PC-9 (cell line): Measurements from ENCODE around the gene FBXL15. TPM values are rescaled to one million over a fixed set of nuclear protein-coding genes. Genes with fewer than 3 reads are reported as not detected.

Experiments
- BruUV-seq: library from RNA; stranded (reverse); fragments of 400-500 nt; replicated peaks from 2 replicates; lab custom pipeline; 2021; lab: Mats Ljungman, UMichigan
- CTCF ChIA-PET: fragments of 300-600 bp; sonication (Branson Sonifier 250); formaldehyde crosslinking; loops from one replicate; lab custom pipeline; 2022; ENCODE audit warnings: antibody characterized with exemption; lab: Charles Lee
- POLR2A ChIA-PET: fragments of 300-600 bp; sonication (Branson Sonifier 250); formaldehyde crosslinking; loops from one replicate; lab custom pipeline; 2022; ENCODE audit warnings: antibody characterized with exemption; ENCODE audit not compliant: unreplicated experiment; lab: Charles Lee
- DNase-seq, 2 experiments: peaks; one replicate each; pipeline versions ENCODE4 v3.0.0 to v3.0.0-alpha.2; 2015 to 2022; ENCODE audit warnings: mixed read lengths in 1 of 2
- H2AFZ ChIP-seq: fragments of 200-600 bp; sonication (generic); 2 replicates; pipeline ENCODE4 v1.8.1; 2017; ENCODE audit warnings: antibody characterized with exemption
- H3F3A ChIP-seq: fragments of 200-600 bp; sonication (generic); 2 replicates; pipeline ENCODE4 v1.8.1; 2017; ENCODE audit warnings: antibody characterized with exemption, mild to moderate bottlenecking, low read depth; ENCODE audit not compliant: insufficient read depth
- H3K27ac ChIP-seq: fragments of 200-600 bp; sonication (generic); 2 replicates; pipeline ENCODE4 v1.6.1; 2016; ENCODE audit warnings: mixed run types
- H3K27me3 ChIP-seq: fragments of 200-600 bp; sonication (generic); 2 replicates; pipeline ENCODE4 v1.6.1; 2016; ENCODE audit warnings: low read depth, mixed run types; ENCODE audit not compliant: insufficient read depth
- H3K36me3 ChIP-seq: fragments of 200-600 bp; sonication (generic); 2 replicates; pipeline ENCODE4 v1.6.1; 2016; ENCODE audit warnings: low read depth, mixed run types
- H3K4me1 ChIP-seq: fragments of 200-600 bp; sonication (generic); replicated peaks from 2 replicates; pipeline ENCODE4 v1.6.1; 2016; ENCODE audit warnings: mixed run types; ENCODE audit not compliant: insufficient read depth
- H3K4me2 ChIP-seq: fragments of 200-600 bp; sonication (generic); 2 replicates; pipeline ENCODE4 v1.6.1; 2017; ENCODE audit warnings: mixed run types
- H3K4me3 ChIP-seq: fragments of 200-600 bp; sonication (generic); 2 replicates; pipeline ENCODE4 v1.6.1; 2016; ENCODE audit warnings: mixed run types
- H3K79me2 ChIP-seq: fragments of 200-600 bp; sonication (generic); 2 replicates; pipeline ENCODE4 v1.6.1; 2017; ENCODE audit warnings: low read depth, mixed run types
- H3K9me2 ChIP-seq: fragments of 200-600 bp; sonication (generic); 2 replicates; pipeline ENCODE4 v1.8.1; 2017; ENCODE audit warnings: mild to moderate bottlenecking; ENCODE audit not compliant: insufficient read depth
- H3K9me3 ChIP-seq: fragments of 200-600 bp; sonication (generic); 2 replicates; pipeline ENCODE4 v1.8.1; 2016; ENCODE audit warnings: low read depth; ENCODE audit not compliant: insufficient read depth
- H4K20me1 ChIP-seq: fragments of 200-600 bp; sonication (generic); 2 replicates; pipeline ENCODE4 v1.8.1; 2017; ENCODE audit not compliant: insufficient read depth
- CTCF ChIP-seq: fragments of 200-600 bp; sonication (generic); conservative IDR thresholded peaks from 2 replicates; pipeline ENCODE4 v1.6.1; 2017; ENCODE audit warnings: mixed run types, antibody characterized with exemption, mild to moderate bottlenecking, moderate library complexity
- EZH2 ChIP-seq: fragments of 200-600 bp; sonication (generic); IDR thresholded peaks from 2 replicates; pipeline ENCODE4 v1.8.0; 2017; ENCODE audit warnings: antibody characterized with exemption, low read depth
- intact Hi-C: fragments of 100-400 bp; cut with micrococcal nuclease; formaldehyde crosslinking; loops from one replicate; pipeline ENCODE4 v1.10.0; 2022; ENCODE audit not compliant: unreplicated experiment
- total RNA-seq: library from RNA; stranded (reverse); gene quantifications from 2 replicates; pipeline ENCODE4 v1.2.3, GENCODE V29; 2021

FBXL15 gene
- total RNA-seq, 1 experiment from 2014 or later, result 6.2 TPM

- Histone ChIP-seq H3K27me3 (no peaks in the 10 kb centered on the region), H3K36me3 (no peaks in the 10 kb centered on the region), H3K4me2 (no peak overlapping the region), H3K9me2 (no peaks in the 10 kb centered on the region), H3K4me3 (no peak overlapping the region), H3K9me3 (no peaks in the 10 kb centered on the region), H3K27ac (no peak overlapping the region), H3F3A (peaks cover 4% of the 10 kb centered on the region; the same call in 1 of the 2 replicates), H2AFZ (no peak overlapping the region), H4K20me1 (no peaks in the 10 kb centered on the region), H3K79me2 (no peaks in the 10 kb centered on the region), H3K4me1 (peaks cover 13% of the 10 kb centered on the region)
- CTCF ChIA-PET, result no interaction called here
- no peak for DNase-seq
- TF ChIP-seq CTCF (no peak), EZH2 (no peak)
- no TSS peak for BruUV-seq
- POLR2A ChIA-PET, result interaction anchor here (0.6 kb wide), 1 partner anchor 8 kb away, joined by 13 read pairs; the partner anchor contains the start of gene NFKB2
- intact Hi-C loops, result loop anchor here (2.0 kb wide), 2 partner anchors 18 to 234 kb away; partner anchors contain the start of gene FBXL15
Measured at GRCh38 chr10:102403115-102403514, 17.5 kb upstream of the FBXL15 start.

GRCh38 chr10:102404361-102405107 lies 16.1 kb upstream of the FBXL15 start:
- Histone ChIP-seq H2AFZ (no peak overlapping the region), H3K4me3 (no peak overlapping the region), H3K4me2 (no peak overlapping the region), H3K27ac (no peak overlapping the region), H3K27me3 (no peaks in the 10 kb centered on the region), H3K79me2 (no peaks in the 10 kb centered on the region), H3K36me3 (no peaks in the 10 kb centered on the region), H3K9me3 (no peaks in the 10 kb centered on the region), H3F3A (peaks cover 4% of the 10 kb centered on the region; the same call in 1 of the 2 replicates), H4K20me1 (no peaks in the 10 kb centered on the region), H3K9me2 (no peaks in the 10 kb centered on the region), H3K4me1 (peaks cover 13% of the 10 kb centered on the region)
- intact Hi-C loops, result no loop called here
- ChIA-PET CTCF (interaction anchor here (0.6 to 0.8 kb wide), 2 partner anchors 9 to 15 kb away, joined by 4 to 6 read pairs; partner anchors contain the start of gene NFKB2), POLR2A (no interaction called here)
- TF ChIP-seq EZH2, result no peak
- TF ChIP-seq CTCF, result no peak
- BruUV-seq, result no TSS peak
- no peak for DNase-seq

DNA sequence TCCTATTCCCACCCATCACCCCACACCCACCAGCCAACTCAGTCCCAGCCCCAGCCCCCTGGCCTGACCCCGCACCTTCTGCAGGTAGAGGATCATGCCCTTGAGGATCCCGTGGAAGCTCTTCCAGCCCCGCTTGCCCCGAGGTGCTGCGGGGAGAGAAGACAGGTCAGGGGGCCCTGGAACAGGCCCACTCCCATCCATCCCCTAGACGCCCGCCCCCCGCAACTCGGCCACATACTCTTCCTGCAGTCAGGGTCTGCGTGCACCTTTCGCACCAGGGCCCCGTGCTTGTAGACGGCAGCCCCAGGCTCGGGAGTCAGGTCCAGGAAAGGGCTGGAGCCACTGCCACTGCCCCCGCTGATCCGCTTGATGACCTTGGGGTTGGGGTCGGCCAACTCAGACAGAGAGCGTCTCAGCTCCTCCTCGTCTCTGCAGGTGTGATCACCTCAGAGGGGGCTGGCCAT lies 15.5 kb upstream of the FBXL15 start:
- H3K27ac ChIP-seq, result no peak overlapping the region
- no peak overlapping the region for H3K4me2 ChIP-seq
- no peaks in the 10 kb centered on the region for H3K9me3 ChIP-seq
- BruUV-seq, result no TSS peak
- H3K27me3 ChIP-seq, result peaks cover 6% of the 10 kb centered on the region; the same call in 1 of the 2 replicates
- no peak overlapping the region for H2AFZ ChIP-seq
- POLR2A ChIA-PET, result no interaction called here
- H3K4me3 ChIP-seq, result no peak overlapping the region
- CTCF ChIA-PET, result interaction anchor here (0.6 kb wide), 1 partner anchor 9 kb away, joined by 4 read pairs; the partner anchor contains the start of gene NFKB2
- H3K79me2 ChIP-seq, result no peaks in the 10 kb centered on the region
- TF ChIP-seq CTCF (no peak), EZH2 (no peak)
- intact Hi-C loops, result no loop called here
- DNase-seq, result no peak
- H3K9me2 ChIP-seq, result no peaks in the 10 kb centered on the region
- H3K36me3 ChIP-seq, result no peaks in the 10 kb centered on the region
- H3K4me1 ChIP-seq, result peaks cover 13% of the 10 kb centered on the region
- peaks cover 4% of the 10 kb centered on the region; the same call in 1 of the 2 replicates for H3F3A ChIP-seq
- H4K20me1 ChIP-seq, result no peaks in the 10 kb centered on the region
